ENCODE measurements around the gene ATAD3B.

ATAD3B gene

DNA sequence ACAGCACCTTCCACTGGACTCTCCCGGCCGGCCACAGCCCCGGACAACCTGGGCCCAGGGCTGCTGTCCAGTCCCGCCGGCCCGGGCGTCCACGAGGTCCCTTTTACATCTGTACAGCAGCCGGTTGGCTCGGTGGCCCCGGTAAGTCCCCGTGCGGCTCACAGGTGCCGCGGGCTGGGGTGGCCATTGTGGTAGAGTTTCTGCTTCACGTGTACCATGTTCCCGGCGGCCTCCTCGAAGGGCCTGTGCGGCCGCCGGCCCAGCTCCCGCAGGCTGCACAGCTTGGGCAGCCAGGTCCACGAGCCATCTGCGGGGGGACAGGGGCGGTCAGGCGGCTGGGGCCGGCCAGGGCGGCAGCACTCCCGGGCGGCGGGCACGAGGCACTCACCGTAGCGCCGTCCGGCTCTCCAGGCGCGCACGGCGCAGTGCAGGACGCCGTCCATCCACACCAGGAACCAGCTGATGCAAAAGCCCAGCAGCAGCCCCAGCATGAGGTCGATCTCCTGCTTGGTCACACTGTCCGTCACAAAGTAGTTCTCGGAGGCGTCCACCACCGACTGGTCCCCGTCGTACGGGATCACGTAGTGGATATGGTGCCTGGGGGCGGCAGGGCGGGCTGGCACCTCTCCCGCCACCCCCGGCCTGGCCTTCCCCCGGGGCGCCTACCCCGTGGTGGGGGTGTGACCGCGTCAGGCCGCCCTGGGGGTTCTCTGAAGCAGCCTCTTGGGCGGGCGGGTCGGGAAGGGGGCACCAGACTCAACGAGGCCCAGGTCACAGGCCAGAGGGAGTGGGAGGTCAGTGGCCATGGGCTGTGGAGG, 63.8 kb downstream of the ATAD3B start:
- DNase-seq (ENCODE audit: low read depth): no peak

DNA sequence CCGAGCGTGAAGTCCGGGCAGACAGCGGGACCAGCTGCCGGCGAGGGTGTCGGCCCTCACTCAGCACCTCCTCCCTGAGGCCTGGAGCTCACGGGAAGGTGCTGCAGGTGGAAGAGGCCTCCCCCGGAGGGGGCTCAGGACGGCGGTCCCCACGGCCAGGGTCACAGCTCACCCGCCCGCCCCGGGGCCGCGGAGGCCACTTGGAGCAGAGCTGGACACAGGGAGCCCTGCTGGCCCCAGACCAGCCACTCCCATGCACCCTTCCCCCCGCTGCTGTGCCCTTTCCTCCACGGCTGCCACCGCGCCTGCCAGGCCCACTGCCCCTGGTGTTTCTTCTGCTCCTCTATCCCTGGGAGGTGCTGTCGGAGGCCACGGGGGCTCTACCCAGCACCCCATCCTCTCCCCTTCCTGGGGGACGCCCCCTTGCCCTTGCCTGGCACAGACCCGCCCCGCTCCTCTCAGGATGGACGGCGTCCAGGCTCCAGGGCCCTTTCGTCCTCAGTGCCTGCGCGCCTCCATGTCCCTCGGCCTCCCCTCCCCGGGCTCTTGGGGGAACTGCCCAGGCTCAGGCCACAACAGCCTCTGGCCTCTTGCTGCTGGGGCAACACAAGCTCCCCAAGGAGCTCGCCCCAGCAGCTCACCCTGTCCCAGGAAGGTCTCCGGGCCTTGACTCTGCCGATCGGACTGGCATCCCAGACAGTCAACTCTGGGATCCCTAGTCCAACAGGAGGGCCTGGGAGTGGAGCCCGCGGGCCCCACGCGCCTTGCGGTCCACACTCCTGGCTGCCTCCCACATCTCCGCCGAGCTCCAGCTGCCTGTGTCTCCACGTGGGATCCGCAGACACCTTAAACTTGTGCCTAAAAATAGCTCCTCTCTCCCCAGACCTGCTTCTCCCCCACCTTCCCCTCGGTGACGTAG, 64.7 kb downstream of the ATAD3B start:
- no peak for DNase-seq (ENCODE audit: low read depth)

DNA sequence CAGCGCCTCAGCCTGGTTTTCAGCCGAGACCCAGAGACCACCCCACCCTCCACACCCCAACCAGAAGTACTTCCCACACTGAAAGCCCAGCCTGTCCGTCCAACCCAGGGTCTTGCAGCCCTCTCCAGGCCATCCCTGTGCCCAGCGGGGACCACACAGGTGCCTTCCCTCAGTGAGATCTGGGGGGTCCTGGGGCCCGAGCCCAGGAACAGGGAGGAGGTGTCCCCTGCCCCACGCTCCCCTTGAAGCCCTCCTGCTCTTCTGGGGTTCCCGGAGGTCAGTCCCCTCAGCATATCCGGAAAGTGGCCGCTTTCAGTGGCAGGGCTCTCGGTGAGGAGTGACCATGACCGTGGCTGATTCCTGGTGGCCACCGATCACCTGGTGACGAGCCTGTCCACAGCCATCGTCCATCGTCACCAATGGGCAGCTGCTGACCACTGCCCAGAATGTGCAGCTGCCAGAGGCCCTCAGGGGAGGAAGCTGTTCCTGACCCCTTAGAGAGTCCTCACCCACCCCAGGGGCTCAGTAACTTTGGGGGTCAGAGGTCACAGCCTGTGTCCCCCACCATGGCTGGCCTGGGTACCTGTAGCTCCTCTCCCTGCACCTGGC, 65.5 kb downstream of the ATAD3B start:
- no peak for DNase-seq (ENCODE audit: low read depth)

DNA sequence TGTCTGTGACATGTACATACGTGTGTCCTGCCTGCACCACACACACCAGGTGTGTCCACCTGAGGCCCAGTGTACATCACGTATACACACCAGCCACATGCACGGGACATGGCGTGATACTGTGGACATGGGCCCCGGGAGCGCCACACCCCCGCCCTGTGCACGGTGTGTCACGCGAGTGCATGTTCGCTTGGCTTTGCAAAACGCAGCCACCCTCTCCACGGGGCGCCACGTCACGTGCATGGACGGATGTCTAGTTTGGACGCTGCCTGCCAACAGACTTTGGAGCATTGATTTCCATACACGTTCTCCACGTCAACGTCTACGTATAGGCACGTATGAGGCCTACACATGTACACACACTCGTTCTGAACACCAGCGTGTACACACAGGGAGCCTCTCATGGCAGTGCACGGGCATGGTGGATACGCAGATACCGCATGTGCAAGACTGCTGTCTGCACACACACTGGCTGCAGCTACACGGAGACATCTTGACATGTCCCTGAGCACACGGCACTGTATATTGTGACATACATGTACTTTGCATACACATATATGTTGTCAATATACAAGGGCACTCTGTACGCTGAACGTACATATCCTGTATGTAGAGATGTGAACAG, 66.2 kb downstream of the ATAD3B start:
- DNase-seq (ENCODE audit: low read depth): no peak

DNA sequence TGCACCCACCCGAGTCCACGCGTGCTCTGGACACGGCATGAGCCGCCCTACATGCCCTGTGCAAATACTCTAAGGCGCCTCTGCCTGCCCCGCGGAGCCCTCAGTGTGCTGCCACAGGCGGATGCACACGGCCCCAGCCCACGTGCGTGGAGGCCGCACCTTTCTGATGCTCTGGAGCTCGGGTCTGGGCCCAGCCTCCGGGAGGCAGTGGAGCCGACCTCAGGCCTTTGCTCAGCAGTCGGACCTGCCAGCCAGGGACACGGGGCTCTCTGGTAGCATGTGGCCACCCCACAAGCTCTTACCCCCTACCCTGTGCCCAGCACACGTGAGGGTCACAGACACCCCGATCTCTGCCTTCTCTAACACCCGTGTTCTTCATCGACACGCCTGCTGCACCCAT, 66.8 kb downstream of the ATAD3B start:
- DNase-seq (ENCODE audit: low read depth): no peak

DNA sequence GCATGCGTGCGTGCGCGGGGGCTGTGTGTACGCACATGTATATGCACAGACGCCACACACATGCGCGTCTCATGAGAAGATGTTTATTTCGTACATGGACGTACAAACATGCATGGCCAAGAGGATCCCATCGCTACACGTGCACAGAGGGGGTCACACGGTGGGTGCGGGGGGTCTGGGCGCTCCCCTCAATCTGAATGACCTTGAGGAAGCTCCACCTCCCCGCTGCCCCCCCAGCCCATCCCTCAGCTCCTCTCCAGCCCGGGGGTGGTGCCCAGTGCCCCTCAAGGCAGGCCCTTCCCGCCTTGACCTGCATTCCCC, 67.4 kb downstream of the ATAD3B start:
- no peak for DNase-seq (ENCODE audit: low read depth)

DNA sequence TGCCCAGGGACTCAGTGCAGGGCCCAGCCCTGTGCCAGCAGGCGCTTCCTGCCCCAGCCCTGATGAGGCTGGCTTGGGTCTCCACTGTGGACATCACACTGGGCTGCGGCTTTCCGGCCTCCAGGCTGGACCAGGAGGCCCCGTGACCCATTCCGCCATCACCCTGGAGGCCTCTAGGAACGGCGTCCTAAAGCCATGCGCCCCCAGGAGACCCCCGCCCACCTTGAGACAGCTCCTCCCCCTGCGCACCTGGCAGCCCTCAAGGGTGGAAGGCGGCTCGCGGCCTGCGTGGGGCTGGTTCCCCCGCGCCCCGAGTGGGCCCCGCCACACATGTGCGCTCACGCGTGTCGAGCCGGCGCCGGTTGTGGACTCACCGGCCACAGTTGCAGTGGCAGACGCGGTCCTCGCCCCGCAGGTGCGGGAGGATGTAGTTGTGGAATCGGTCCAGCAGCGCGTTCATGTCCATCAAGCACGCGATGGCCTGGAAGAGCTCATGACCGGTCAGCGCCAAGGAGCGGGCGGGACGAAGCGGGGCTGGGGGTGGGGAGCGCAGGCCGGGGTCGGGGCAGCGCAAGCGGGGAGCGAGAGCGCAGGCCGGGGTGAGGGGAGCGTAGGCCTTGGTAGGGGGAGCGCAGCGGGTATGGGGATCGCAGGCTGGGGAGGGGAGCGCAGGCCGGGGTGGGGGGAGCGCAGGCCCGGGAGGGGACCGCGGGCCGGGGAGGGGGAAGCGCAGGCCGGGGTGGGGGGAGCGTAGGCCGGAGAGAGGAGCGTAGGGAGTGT, 67.9 kb downstream of the ATAD3B start:
- no peak for DNase-seq (ENCODE audit: low read depth)

DNA sequence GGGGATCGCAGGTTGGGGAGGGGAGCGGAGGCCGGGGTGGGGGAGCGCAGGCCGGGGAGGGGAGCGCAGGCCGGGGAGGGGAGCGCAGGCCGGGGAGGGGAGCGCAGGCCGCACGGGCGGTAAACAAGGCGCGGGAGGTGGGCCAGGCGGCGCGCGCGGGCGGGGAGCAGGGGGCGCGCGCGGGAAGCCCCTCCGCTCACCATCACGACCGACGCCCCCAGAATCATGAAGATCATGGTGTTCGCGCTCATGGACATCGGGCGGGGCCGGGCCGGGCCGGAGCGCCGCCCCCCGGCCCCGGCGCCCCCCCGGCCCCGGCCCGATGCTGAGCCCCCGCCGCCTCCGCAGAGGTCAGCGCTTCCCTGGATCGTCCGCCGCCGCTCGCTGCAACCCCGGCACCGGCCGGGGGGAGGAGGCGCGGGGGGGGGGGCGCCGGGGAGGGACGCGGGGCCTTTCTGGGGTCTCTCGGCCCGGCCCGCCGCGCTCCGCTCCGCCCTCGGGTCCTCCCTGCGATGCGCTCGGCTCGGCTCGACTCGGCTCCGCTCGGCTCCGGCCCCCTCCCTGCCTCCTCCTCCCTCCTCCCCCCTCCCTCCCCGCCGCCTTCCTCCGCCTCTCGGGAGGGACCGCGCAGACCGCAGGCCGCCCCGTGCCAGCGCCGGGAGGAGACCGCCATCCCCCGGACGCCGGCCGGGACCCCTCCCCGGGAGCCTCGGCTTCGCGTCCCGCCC, 68.7 kb downstream of the ATAD3B start, which contains the start of gene TMEM240:
TMEM240 (minus strand) TSS at position 535 of the 728 bp plus-strand sequence; CDS start at position 257, 278 bp downstream.
- DNase-seq (ENCODE audit: low read depth): no peak

DNA sequence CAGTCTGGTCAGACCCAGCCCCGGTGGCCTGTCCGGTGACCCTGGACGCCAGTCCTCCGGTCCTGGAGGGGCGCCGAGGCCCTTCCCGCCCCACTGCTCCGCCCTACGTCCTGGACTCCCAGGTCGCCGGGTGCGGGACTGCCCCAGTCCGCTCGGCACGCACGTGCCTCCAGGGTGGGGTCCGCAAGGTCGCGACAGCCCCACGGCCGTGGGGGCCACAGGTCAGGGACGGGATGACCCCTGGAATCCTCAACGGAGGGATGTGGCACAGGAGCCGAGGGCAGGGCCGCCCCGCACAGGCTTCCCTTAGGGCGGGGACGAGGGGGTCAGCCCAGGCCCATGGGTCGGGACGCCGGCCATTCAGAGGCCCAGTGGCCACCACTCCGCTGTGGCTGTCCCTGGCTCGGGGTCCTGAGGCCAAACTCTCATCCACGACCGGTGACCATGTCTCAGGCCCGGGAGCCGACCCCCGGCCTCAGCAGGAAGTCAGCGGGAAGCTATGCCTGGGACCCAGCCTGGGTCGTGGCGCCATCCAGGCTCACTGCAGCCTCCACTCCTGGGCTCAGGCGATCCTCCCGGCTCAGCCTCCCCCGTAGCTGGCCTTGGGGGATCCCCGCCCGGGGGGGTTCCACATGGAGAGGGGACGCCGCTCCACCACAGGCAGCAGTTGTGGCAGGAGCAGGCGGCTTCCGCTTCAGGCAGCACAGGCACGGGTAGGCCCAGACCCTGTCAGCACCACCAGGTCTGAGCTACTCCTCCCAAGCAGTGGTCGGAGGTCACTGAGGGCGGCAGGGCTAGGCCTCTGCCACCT, 69.5 kb downstream of the ATAD3B start:
- DNase-seq (ENCODE audit: low read depth): no peak

DNA sequence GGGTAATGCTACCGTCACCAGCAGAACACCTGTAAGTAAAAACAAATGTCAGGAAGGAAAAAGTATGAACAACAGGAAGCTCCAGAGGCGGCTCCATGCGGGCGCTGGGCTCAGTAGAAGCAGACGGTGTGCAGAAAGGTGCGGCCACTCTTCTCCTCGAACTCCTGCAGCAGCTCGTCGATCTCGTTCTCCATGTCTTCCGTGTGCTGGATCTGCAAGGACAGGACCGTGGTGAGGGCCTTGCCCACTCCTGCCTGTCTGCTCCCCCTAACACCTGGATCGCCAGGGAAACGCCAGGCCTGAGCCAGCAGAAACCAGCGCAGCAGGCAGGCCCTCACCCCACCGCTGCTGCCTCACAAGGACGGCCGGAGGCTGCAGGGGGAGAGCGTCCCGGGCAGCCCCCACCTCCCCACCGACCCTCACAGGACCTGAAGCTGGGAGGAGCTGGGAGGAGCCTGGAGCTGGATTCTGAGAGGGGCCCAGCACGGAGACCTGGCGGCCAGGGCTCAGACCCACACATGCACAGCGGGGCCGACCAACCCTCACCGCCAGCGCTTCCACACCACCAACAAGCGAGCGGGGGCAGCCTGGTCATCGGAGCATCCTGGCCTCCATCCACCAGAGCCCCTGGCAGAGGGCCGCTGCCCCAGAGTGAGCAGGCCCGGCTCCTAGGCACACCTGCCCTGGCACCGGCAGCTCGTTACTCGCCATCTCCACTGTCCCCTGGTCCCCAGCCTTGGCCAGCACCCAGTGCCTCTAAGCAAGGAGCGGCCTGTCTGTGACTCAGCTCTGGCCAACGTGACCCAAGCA, 70.6 kb downstream of the ATAD3B start:
- no peak for DNase-seq (ENCODE audit: low read depth)

DNA sequence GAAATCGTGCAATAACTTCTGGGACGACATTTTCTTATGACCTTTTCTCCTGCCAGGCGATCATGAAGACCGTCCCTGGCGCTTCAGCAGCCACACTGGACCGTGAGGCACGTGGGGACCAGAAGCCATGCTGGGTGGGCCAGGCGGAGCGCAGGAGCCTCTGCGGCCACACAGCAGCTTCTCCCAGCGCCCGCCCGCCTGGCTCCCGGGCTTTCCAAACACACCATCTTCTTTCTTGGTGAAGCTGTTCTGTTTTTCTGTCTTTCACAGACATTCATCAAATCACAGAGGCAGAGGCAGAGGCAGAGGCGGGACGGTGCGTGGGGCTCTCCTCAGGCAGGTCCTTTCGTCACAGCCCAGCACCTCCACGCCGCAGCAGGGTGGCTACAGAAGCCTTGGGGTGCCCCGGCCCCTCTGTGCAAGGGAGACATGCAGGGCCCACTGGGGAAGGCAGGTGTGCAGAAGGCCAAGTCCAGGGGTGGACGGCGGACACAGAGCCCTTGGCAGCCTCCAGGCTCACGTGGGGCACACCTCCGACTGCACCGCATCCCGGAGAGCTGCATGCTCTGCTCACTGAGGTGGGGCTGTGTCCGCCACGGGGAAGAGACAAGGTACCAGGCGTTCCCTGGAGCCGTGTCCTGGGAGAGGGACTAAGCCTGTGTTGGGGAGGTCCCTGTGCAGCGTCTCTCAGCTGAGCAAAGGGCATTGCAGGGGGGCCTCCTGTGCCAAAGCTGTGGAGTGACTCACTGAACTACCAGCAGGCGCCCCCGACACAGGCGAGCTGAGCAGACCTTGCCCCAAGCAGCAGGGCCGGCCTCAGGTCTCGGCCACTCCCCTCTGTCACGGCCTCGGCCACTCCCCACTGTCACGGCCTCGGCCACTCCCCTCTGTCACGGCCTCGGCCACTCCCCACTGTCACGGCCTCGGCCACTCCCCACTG, 71.5 kb downstream of the ATAD3B start:
- DNase-seq (ENCODE audit: low read depth): no peak

DNA sequence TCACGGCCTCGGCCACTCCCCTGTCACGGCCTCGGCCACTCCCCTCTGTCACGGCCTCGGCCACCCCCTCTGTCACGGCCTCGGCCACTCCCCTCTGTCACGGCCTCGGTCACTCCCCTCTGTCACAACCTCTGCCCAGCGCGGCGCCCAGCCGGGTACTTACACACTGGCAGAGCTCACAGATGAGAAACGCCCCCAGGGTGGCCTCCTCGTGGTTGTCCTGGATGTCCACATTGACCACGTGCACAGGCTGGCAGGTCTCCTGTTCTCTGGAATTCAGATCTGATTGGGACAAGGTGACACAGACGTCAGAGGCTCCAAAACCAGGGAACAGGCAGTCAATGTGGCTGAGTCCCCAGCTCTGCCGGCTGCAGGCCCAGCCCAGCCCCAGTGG, 72.1 kb downstream of the ATAD3B start:
- DNase-seq (ENCODE audit: low read depth): no peak

DNA sequence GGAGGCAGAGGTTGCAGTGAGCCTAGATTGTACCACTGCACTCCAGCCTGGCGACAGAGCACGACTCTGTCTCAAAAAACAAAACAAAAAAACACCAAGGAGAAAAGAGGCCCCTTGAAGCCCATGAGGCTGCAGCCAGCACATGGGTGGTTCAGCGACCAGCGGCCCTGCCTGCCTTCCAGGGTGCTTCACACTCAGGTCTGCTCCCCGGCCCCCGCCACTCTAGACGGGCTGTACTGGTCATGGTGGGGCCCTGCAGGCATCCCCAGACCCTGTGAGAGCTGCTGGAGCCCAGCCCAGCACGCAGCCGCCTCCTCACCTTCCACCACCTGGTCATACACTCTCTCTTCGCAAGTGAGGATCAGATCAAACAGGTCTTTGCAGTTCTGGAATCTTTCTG, 73.0 kb downstream of the ATAD3B start:
- DNase-seq (ENCODE audit: low read depth): no peak

Measured in CMK (cell line).